OCI-LY1 (cell line): ENCODE data around the gene MEAF6.

Experiments
- H2AFZ ChIP-seq: fragments of 200-600 bp; sonication (generic), shearing (Covaris generic); 2 replicates; pipeline ENCODE4 v1.6.0; 2014; ENCODE audit warnings: antibody characterized with exemption, mild to moderate bottlenecking, low read length
- H3F3A ChIP-seq: fragments of 200-600 bp; sonication (generic), shearing (Covaris generic); 2 replicates; pipeline ENCODE4 v1.6.0; 2014; ENCODE audit warnings: mild to moderate bottlenecking, antibody characterized with exemption, low read length, moderate library complexity; ENCODE audit not compliant: insufficient read depth
- H3K27ac ChIP-seq: fragments of 200-600 bp; sonication (generic); 2 replicates; pipeline ENCODE4 v1.5.1; 2014; ENCODE audit warnings: low read length, mixed run types, mild to moderate bottlenecking, low read depth; ENCODE audit not compliant: poor library complexity, severe bottlenecking
- H3K27me3 ChIP-seq: fragments of 200-600 bp; sonication (generic); 2 replicates; pipeline ENCODE4 v1.6.0; 2014; ENCODE audit warnings: antibody characterized with exemption, mild to moderate bottlenecking, low read length, moderate library complexity; ENCODE audit not compliant: insufficient read depth
- H3K36me3 ChIP-seq: fragments of 200-600 bp; sonication (generic); 2 replicates; pipeline ENCODE4 v1.6.1; 2014; ENCODE audit warnings: mild to moderate bottlenecking, antibody characterized with exemption, low read length, moderate library complexity, mixed read lengths; ENCODE audit not compliant: insufficient read depth
- H3K4me1 ChIP-seq: fragments of 200-600 bp; sonication (generic); 2 replicates; pipeline ENCODE4 v1.5.1; 2014; ENCODE audit warnings: mild to moderate bottlenecking, low read length, moderate library complexity; ENCODE audit not compliant: insufficient read depth, severe bottlenecking
- H3K4me2 ChIP-seq: fragments of 200-600 bp; sonication (generic), shearing (Covaris generic); 2 replicates; pipeline ENCODE4 v1.6.1; 2014; ENCODE audit warnings: low read length
- H3K4me3 ChIP-seq: fragments of 200-600 bp; sonication (generic); 2 replicates; pipeline ENCODE4 v1.5.1; 2014; ENCODE audit warnings: low read length, low read depth, mild to moderate bottlenecking, mixed read lengths; ENCODE audit not compliant: poor library complexity, severe bottlenecking
- H3K79me2 ChIP-seq: fragments of 200-600 bp; shearing (Covaris generic); 2 replicates; pipeline ENCODE4 v1.6.1; 2016; ENCODE audit warnings: mixed run types, low read length, mixed read lengths; ENCODE audit not compliant: insufficient read depth
- H3K9ac ChIP-seq: fragments of 200-600 bp; sonication (generic), shearing (Covaris generic); 2 replicates; pipeline ENCODE4 v1.6.1; 2014; ENCODE audit warnings: mild to moderate bottlenecking, low read length, mixed read lengths
- H3K9me2 ChIP-seq: fragments of 200-600 bp; sonication (generic), shearing (Covaris generic); 2 replicates; pipeline ENCODE4 v1.6.1; 2014; ENCODE audit warnings: low read depth, mild to moderate bottlenecking, low read length, mixed read lengths
- H3K9me3 ChIP-seq: fragments of 200-600 bp; shearing (Covaris generic); 2 replicates; pipeline ENCODE4 v1.6.1; 2014; ENCODE audit warnings: low read length, mixed read lengths
- H4K20me1 ChIP-seq: fragments of 200-600 bp; sonication (generic), shearing (Covaris generic); 2 replicates; pipeline ENCODE4 v1.6.0; 2016; ENCODE audit warnings: mild to moderate bottlenecking, low read length; ENCODE audit not compliant: insufficient read depth
- CTCF ChIP-seq: fragments of 200-600 bp; sonication (generic), shearing (Covaris generic); IDR thresholded peaks from 2 replicates; pipeline ENCODE4 v1.5.1; 2017; ENCODE audit warnings: mild to moderate bottlenecking, antibody characterized with exemption, low read length, moderate library complexity, mixed read lengths
- EZH2 ChIP-seq: fragments of 200-600 bp; sonication (generic), shearing (Covaris generic); IDR thresholded peaks from 2 replicates; pipeline ENCODE4 v1.8.0; 2017; ENCODE audit warnings: borderline replicate concordance, mixed run types, mild to moderate bottlenecking, antibody characterized with exemption, low read length, moderate library complexity, mixed read lengths

Gene MEAF6

DNA sequence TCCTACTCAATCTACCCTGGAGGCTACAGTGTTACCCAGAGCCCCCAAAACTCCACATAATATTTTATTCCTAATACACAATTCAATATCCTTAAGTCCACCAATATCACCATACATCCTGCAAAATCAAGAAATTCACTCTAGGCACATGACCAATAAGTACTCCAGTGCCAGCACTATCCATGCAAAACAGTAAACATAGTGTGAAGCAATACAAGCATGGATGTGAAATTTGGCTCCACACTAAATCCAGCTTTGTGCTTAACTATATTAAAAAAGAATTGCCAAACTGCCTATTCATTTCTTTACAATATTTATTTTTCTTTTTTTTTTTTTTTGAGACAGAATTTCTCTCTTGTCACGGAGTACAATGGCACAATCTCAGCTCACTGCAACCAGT is 3.0 kb upstream of the MEAF6 start:
- Histone ChIP-seq H3K9ac (no peak overlapping the region), H3K27me3 (no peaks in the 10 kb centered on the region), H3K4me2 (no peak overlapping the region), H3K9me2 (no peaks in the 10 kb centered on the region), H3K36me3 (0 out of 2 replicates have a peak, but pooled peaks cover 4% of the 10 kb centered on the region), H3K27ac (no peak overlapping the region), H3K79me2 (0 out of 2 replicates have a peak, but pooled peaks cover 4% of the 10 kb centered on the region), H3F3A (no peaks in the 10 kb centered on the region), H3K4me1 (peaks cover 22% of the 10 kb centered on the region), H3K9me3 (no peaks in the 10 kb centered on the region), H4K20me1 (no peaks in the 10 kb centered on the region), H2AFZ (no peak overlapping the region), H3K4me3 (no peak overlapping the region)
- TF ChIP-seq CTCF: no peak
- TF ChIP-seq EZH2: no peak

DNA sequence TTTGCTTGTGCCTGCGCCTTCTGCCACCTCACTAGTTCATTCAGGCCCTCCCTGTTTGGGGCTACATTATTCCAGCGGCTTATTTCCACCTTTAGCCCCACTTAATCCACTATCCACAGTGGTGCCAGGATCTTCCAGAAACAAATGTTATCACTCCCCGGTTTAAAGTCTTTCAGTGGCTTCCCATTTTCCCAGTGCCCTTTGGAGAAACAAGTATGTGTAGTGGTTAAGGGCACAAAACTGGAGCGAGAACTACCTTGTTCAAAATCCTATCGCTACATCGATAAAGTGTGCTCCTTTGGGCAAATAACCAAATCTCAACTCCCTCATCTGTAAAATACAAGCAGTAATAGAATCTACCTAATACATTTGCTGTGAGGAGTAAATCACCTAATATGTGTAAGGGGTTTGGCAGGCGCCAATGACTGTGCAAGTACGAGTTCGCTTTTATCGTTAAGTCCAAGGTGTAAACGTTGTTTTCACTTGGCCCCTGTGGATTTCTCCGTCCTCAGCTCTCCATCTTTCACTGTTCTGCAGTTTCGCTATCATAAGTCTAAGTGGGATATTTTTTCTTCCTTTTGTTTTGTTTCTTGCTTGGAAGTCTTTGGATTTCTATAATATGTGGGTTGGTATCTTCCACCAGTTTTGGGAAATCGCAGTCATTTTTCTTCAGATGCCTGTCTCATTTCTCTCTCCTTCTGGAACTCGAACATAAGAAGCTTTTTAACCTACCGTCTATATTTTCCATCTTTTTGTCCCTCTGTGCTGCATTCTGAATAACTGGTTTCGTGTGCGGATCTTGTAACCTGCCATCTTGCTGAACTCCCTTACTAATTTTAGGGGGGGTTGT is 844 bp upstream of the MEAF6 start:
- Histone ChIP-seq H4K20me1 (no peaks in the 10 kb centered on the region), H3K9me2 (no peaks in the 10 kb centered on the region), H3K79me2 (0 out of 2 replicates have a peak, but pooled peaks cover 4% of the 10 kb centered on the region), H3K27ac (peak overlapping the region; percentile 54), H3K4me1 (peaks cover 22% of the 10 kb centered on the region), H3K27me3 (no peaks in the 10 kb centered on the region), H3K36me3 (peaks cover 18% of the 10 kb centered on the region; the same call in 1 of the 2 replicates), H3K9ac (peak overlapping the region; percentile 96), H3F3A (no peaks in the 10 kb centered on the region), H3K9me3 (no peaks in the 10 kb centered on the region), H2AFZ (no peak overlapping the region), H3K4me3 (peak overlapping the region; percentile 93), H3K4me2 (peak overlapping the region; percentile 91)
- TF ChIP-seq EZH2: no peak
- TF ChIP-seq CTCF: no peak

GRCh38 chr1:37513795-37514349 is 694 bp downstream of the MEAF6 start:
- H3K27ac ChIP-seq: no peak overlapping the region
- peak overlapping the region; percentile 93 for H3K4me3 ChIP-seq
- peaks cover 14% of the 10 kb centered on the region for H3K4me1 ChIP-seq
- peak overlapping the region; percentile 96 for H3K9ac ChIP-seq
- H2AFZ ChIP-seq: no peak overlapping the region
- no peak for TF ChIP-seq CTCF
- no peak for TF ChIP-seq EZH2
- peak overlapping the region; percentile 91 for H3K4me2 ChIP-seq
- H3K36me3 ChIP-seq: peaks cover 23% of the 10 kb centered on the region
- H3K27me3 ChIP-seq: no peaks in the 10 kb centered on the region
- H3K79me2 ChIP-seq: 0 out of 2 replicates have a peak, but pooled peaks cover 4% of the 10 kb centered on the region
- no peaks in the 10 kb centered on the region for H4K20me1 ChIP-seq
- H3F3A ChIP-seq: no peaks in the 10 kb centered on the region
- no peaks in the 10 kb centered on the region for H3K9me3 ChIP-seq
- H3K9me2 ChIP-seq: no peaks in the 10 kb centered on the region
